PC-9 (cell line): ENCODE data around the gene ARID3A.

Experiments used
- EZH2 ChIP-seq: fragments of 200-600 bp; sonication (generic); IDR thresholded peaks from 2 replicates; pipeline ENCODE4 v1.8.0; 2017; ENCODE audit warnings: antibody characterized with exemption, low read depth
- TF ChIP-seq, protein P1 (sequence below): fragments of 200-600 bp; sonication (generic); conservative IDR thresholded peaks from 2 replicates; pipeline ENCODE4 v1.6.1; 2017; ENCODE audit warnings: mixed run types, antibody characterized with exemption, mild to moderate bottlenecking, moderate library complexity

DNA sequence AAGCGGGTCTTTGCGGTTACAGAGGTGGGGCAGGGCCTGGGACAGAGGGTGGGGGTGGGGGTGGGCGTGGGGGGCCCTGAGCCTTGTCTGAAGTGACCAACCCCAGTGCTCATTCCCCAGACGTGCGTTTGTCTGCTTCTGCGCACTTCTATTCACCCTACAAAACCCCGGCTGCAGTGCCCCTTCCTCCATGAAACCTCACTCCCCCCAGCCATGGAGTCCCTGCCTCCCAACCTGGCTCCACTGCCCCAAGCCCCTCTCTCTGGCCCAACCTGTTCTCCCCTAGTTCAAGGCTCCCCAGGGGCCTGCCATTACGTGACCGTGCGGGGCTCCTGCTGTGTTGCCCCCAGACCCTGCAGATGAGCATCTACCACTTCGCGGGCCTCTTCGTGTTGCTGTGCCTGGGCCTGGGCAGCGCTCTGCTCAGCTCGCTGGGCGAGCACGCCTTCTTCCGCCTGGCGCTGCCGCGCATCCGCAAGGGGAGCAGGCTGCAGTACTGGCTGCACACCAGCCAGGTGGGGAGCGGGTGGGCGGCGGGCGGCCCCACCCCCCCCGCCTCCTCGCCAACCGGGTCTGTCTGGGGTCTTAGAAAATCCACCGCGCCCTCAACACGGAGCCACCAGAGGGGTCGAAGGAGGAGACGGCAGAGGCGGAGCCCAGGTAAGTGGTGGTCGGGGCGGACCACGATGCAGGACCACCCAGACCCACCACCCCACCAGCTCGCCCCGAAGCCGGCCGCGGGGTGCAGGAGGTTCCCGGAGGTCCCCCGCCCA is 82.6 kb downstream of the ARID3A start:
- TF ChIP-seq, protein P1, sequence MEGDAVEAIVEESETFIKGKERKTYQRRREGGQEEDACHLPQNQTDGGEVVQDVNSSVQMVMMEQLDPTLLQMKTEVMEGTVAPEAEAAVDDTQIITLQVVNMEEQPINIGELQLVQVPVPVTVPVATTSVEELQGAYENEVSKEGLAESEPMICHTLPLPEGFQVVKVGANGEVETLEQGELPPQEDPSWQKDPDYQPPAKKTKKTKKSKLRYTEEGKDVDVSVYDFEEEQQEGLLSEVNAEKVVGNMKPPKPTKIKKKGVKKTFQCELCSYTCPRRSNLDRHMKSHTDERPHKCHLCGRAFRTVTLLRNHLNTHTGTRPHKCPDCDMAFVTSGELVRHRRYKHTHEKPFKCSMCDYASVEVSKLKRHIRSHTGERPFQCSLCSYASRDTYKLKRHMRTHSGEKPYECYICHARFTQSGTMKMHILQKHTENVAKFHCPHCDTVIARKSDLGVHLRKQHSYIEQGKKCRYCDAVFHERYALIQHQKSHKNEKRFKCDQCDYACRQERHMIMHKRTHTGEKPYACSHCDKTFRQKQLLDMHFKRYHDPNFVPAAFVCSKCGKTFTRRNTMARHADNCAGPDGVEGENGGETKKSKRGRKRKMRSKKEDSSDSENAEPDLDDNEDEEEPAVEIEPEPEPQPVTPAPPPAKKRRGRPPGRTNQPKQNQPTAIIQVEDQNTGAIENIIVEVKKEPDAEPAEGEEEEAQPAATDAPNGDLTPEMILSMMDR: no peak
- no peak for TF ChIP-seq EZH2
